Stimulated activated CD8-positive, alpha-beta memory T cell treated with anti-CD3 and anti-CD28 coated beads, Interleukin-2, amount 100 ng/mL, for 48 hours (primary cell): ENCODE results near the gene ERI2.
A peak's percentile ranks its signal among the peaks of the same experiment; 100 is the strongest.

Source experiments
- DNase-seq, 2 donors: peaks; one replicate each; pipeline ENCODE4 v3.0.0-alpha.2; 2020; ENCODE audit warnings: low read depth in 2 of 2

Gene ERI2

GRCh38 chr16:20806168-20807050 is at the start of gene ERI2, which contains the start of gene REXO5:
ERI2 (minus strand) TSS chr16:20806472; CDS start chr16:20806430, 42 bp downstream.
REXO5 (plus strand) TSS chr16:20806527; CDS start chr16:20806954, 427 bp downstream.
- peak; percentile 63 to 76 for DNase-seq

- no peak for DNase-seq
Measured at GRCh38 chr16:20854963-20855362, 48.7 kb upstream of the ERI2 start.

- no peak for DNase-seq
Measured at GRCh38 chr16:20853981-20854620, 47.8 kb upstream of the ERI2 start.

DNA sequence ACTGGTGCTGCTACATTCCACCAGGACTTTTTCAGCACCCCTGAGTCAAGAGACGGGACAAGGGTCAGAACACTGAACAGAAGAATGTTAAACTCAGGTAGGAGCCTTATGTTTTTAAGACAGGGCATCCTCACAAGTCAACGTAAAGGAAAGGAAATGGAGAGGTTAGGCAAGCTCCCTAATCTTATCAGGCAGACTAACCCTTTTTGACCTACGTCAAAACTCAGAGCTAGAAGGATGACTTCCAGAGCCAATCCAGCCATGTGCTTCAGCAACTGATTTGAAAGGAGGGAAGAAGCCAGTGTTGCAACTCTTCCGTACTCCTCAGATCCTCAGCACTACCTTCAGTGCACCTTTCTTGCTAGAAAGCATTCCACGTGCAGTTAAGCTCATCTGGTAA is 46.9 kb upstream of the ERI2 start:
- no peak for DNase-seq

DNA sequence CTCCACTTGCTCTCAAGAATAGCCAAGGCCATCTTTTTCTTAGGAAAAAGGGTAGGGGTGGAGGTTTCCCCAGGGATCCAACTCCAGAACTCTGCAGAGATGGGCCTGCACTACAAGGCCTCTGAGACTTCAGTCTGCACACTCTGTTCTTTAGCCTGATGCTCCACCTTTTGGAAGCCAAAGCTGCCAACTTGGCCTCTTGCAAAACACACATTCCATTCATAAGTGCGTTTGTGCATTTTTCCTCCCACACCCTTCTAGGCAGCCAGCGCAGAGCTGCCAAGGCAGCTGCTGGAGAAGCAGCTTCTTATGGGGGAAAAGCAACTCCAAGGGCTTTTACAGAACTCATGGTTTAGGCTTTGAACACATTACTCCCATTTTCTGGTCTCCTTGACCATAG is 45.3 kb upstream of the ERI2 start:
- no peak for DNase-seq

GRCh38 chr16:20850981-20851380 is 44.7 kb upstream of the ERI2 start:
- no peak for DNase-seq

DNA sequence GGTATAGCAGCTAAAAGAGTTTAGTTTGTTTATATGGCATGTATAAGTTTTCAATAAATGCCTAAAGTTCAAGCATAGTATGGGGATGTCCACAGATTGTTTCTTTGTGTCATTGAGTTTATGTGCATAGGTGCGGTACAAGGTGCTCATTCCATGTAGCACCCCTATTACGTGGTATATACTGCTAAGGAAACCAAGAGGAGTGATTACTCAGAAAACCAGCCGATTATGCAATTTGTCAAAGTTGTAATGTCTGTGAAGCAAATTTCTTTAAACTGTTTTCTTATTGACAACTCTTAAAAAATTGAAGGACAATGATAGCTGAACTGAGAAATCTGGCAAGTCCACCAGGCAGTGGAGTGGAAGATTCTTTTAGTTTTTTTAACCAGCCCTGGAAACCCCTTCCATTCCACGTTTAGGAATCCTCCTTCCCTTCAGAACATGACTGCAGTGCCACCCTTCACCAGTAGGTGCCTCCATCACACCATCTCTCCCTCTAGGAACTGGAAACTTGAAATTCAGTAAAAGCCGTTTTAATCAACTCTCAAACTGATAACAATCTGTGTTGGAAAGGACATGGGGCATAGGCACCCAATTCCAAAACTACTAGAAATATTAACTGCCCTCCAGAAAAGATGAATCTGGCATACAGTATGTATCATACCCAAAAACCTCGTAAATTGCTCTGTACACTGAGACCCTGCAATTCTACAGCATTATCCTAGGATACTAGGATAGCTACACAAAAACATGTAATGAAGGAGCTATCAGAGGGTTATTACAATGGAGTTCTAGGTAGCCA is 43.5 kb upstream of the ERI2 start:
- peak; percentile 30 to 53 for DNase-seq

DNA sequence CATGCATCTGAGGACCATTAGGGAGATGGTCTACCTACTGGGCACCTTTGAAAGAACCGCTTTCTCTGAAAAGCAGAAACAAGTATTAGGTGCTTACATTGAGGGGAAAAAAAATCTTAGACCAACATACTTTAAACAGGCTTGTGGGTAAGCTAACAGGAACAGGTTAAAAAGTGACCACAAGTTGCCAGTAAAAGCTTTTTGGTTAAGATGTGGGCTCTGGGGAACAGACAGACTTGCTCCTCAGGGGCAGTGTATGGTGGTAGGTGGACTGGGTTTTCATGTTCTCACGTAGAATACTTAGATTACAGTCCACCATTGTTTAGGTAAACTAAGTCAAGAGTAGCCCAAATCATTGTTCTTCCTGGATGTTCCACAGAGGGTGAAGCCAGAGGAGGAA is 41.3 kb upstream of the ERI2 start:
- DNase-seq, result no peak

DNA sequence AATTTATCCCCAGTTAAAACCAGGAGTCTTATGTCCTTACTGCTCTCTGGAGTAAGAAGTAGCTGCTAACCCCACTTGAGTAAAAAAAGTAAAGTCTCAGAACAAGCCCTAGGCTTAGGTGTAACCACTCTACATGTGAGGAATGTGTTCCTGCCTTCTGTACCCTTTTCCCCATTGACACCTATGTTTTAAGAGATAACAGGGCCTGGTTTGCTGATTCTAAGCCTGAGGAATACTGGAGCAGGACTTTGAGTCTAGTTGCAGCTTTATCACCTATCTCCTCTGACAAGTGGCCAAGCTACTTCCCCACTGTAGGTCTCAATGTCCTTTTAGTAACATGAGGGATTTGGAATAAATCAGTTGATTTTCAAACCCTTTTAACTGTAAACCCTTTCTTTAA is 40.3 kb upstream of the ERI2 start:
- no peak for DNase-seq

DNA sequence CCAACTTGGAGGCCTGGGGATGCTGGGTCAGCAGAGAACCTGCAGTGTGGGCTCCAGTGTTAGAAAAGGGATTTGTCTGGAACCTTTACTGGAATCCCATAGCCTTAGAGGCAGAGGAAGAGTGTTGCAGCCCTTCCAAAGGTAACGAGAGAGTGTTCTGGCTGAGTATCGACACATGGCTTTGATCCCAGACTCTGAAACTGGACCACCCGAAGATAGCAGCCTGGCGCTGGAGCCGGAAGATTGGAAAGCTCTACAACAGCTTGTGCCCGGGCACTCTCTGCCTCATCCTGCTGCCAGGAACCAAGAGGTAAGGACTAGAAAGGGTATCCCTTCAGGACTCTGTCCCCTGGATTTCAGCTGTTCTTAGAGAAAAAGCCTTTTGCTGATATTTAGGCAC is 39.8 kb upstream of the ERI2 start:
- no peak for DNase-seq

DNA sequence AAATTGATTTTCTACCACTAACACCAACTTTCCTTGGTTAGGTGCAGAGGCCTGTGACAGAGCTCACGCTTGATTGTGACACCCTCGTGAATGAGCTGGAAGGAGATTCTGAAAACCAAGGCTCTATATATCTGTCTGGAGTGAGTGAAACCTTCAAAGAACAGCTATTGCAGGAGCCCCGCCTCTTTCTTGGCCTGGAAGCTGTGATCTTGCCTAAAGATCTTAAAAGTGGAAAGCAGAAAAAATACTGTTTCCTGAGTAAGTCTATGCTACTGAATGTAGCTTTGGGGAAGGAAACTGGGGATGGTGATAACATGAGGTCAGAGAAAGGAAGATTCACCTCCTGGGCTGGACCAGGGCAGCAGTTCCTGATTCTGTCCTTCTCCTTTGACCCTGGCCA is 38.3 kb upstream of the ERI2 start:
- DNase-seq, result no peak

GRCh38 chr16:20844054-20844453 is 37.8 kb upstream of the ERI2 start:
- no peak for DNase-seq

DNA sequence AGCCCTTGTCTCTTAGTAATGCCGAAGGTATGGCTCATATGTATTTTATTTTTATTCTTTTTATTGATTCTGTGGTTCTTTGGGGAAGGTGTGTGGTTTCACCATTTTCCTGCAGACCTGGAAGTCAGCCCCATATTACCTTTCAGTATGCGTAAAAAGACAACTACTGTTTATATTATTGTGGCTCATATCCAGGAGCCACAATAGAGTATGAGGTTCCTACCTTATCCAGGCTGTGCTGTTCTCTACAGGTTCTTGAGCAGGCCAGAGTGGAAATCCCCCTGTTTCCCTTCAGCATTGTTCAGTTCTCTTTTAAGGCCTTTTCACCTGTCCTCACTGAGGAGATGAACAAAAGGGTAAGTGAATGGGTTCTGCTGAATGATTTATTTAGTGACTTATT is 33.2 kb upstream of the ERI2 start:
- DNase-seq, result no peak

- DNase-seq, result no peak
Measured at GRCh38 chr16:20838240-20838639, 32.0 kb upstream of the ERI2 start.

DNA sequence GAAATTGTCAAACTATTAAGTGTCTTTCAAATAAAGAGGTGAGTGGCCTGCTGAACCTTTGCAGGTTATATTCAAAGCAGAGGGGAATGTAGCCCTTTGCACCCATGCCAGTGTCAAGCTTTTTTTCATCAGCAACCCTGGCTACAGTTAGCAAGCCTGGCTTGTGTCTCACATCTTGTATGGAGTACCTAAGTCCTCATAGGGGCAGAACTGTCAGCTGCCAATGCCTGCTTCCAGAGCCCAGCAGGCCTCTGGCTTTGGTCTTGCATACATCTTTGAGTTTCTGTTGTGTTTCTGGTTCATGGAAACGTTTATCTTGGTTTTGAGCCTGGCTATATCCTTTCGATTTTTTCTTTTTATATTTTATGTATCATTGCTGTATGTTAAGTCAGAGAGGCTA is 26.8 kb upstream of the ERI2 start:
- no peak for DNase-seq

- DNase-seq, result no peak
Measured at GRCh38 chr16:20830372-20830771, 24.1 kb upstream of the ERI2 start.

- DNase-seq, result no peak
Measured at GRCh38 chr16:20829536-20829935, 23.3 kb upstream of the ERI2 start.

DNA sequence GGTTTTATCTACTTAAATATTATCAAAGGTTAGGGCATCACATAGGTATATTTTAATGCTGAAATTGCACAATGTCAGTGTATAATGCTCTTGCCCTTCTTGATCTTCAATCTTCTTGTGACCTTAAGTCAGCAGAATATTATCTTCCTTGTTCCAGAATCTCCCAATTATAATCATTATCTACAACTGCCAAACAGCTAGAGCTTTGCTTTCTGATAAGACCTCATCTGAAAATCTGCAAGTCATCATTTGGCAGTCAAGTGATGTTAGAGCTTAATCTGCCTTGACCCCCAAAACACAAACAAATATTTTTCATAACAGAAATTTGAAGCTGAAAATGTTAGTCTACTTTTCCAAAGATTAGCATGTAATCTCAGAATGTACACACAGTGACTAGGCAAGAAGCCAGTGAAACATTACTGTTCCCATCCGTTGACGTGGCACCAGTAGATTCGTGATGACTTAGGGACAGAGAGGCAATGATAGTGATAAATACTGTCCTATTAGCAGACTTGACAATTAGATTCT is 19.8 kb upstream of the ERI2 start:
- no peak for DNase-seq

DNA sequence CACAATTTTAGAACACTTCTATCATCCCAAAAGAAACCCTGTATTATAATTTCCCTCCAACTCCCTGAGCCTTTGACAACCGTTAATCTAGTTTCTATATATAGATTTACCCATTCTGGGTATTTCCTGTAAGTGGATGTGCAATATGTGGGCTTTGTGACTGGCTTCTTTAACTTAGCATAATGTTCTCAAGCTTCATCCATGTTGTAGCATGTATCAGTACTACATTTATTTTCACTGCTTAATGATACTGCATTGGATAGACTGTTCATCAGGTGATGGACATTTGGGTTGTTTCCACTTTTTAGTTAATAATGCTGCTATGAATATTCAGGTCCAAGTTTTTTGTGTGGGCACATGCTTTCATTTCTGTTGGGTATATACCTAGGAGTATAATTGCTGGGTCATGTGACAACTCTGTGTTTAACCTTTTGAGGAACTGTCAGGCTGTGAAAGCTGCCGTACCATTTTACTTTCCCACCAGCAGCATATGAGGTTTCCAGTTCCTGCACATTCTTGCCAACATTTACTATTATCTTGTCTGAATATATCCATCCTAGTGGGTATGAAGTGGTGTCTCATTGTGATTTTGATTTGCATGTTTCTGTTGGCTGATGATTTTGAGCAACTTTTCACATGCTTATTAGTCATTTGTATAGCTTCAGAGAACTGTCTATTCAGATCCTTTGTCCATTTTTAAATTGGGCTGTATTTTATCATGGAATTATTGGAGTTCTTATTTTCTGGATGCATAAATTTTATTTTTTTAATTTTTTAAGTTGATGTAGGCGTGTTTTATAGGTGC is 16.5 kb upstream of the ERI2 start:
- DNase-seq, result no peak

DNA sequence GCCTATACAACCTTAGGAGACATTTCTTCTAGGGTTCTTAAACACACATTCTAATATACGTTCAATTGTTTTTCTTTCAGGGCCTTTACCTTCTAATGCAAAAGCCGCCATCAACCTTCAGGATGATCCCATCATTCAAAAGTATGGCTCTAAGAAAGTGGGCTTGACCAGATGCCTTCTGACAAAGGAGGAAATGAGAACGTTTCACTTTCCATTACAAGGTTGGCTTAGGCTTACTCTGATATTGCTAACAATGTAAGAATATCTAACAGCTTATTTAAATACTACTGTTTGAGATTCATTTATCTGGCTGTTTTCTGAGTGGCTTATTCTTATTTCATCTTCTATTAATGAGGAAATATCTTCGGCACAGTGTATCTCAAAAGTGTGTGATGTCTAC is 15.4 kb upstream of the ERI2 start:
- DNase-seq, result no peak

- DNase-seq, result no peak
Measured at GRCh38 chr16:20818929-20819585, 12.8 kb upstream of the ERI2 start.
